HepG2 (cell line): ENCODE results near the gene UNC5C. TPM values are rescaled to one million over a fixed set of nuclear protein-coding genes. Genes with fewer than 3 reads are reported as not detected.
A peak's percentile ranks its signal among the peaks of the same experiment; 100 is the strongest.

Experiments used
- ATAC-seq: fragments of 200-7000 bp; cut with Tn5 transposase; 3 replicates; pipeline ENCODE4 v1.9.1; 2020; ENCODE audit warnings: mild to moderate bottlenecking, moderate library complexity
- BruUV-seq: library from RNA; stranded (reverse); fragments of 400-500 nt; replicated peaks from 2 replicates; lab custom pipeline; 2021; lab: Mats Ljungman, UMichigan
- CTCF ChIA-PET: fragments of 300-600 bp; formaldehyde crosslinking; extraction: SDS; loops from one replicate; lab custom pipeline; 2021; ENCODE audit warnings: low total read pairs, inconsistent platforms, low intra/inter-chr PET ratio; lab: Yijun Ruan, JAX
- POLR2A ChIA-PET: fragments of 350-600 bp; sonication (Branson Sonifier 250); formaldehyde crosslinking; loops from one replicate; lab custom pipeline; 2020; ENCODE audit warnings: antibody characterized with exemption, inconsistent platforms; lab: Yijun Ruan, JAX
- DNase-seq: peaks from one replicate; pipeline ENCODE4 v3.0.0-alpha.2; 2015; ENCODE audit warnings: low spot score
- FAIRE-seq: peaks from 3 replicates; lab custom pipeline; 2011; peaks lifted over from hg19 to GRCh38; lab: Jason Lieb, UNC
- H2AFZ ChIP-seq: one replicate; pipeline ENCODE4 v1.6.1; 2011; ENCODE audit warnings: low read length, inconsistent platforms
- H3K27ac ChIP-seq: fragments of 300-600 bp; 3 replicates; pipeline ENCODE4 v1.8.0; 2011; ENCODE audit warnings: mixed run types, mild to moderate bottlenecking, mixed read lengths, low read length, inconsistent platforms; ENCODE audit not compliant: insufficient read depth; ENCODE audit errors: extremely low read length
- H3K27me3 ChIP-seq, 2 experiments: fragments of 200-600 bp in 1 of 2; 2 replicates in 1 of 2; 3 replicates in 1 of 2; pipeline versions ENCODE4 v1.6.0 to v1.8.0; 2011; ENCODE audit warnings: low read length in 2 of 2, mild to moderate bottlenecking in 2 of 2, moderate library complexity in 2 of 2, inconsistent platforms in 1 of 2; ENCODE audit not compliant: insufficient read depth in 2 of 2, control insufficient read depth in 1 of 2
- H3K36me3 ChIP-seq, 2 experiments: fragments of 200-600 bp in 1 of 2; replicated peaks in 1 of 2; 2 replicates in 1 of 2; 3 replicates in 1 of 2; pipeline versions ENCODE4 v1.5.1 to v1.8.0; 2011; ENCODE audit warnings: low read length in 2 of 2, inconsistent platforms in 1 of 2; ENCODE audit not compliant: insufficient read depth in 2 of 2, control insufficient read depth in 1 of 2
- H3K4me1 ChIP-seq: 2 replicates; pipeline ENCODE4 v1.5.1; 2012; ENCODE audit warnings: low read length, inconsistent platforms; ENCODE audit not compliant: insufficient read depth
- H3K4me2 ChIP-seq: 2 replicates; pipeline ENCODE4 v1.6.0; 2011; ENCODE audit warnings: low read depth, low read length, inconsistent platforms
- H3K4me3 ChIP-seq, 3 experiments: fragments of 200-600 bp in 1 of 3; sonication (generic), shearing (Covaris generic) in 1 of 3; replicated peaks in 1 of 3; 2 replicates each; pipeline ENCODE4 v1.5.1; 2011 to 2016; ENCODE audit warnings: low read length in 3 of 3, inconsistent platforms in 2 of 3, low read depth in 2 of 3, mild to moderate bottlenecking in 2 of 3, control low read depth in 1 of 3, mixed read lengths in 1 of 3; ENCODE audit not compliant: insufficient read depth in 1 of 3
- H3K79me2 ChIP-seq: one replicate; pipeline ENCODE4 v1.6.1; 2011; ENCODE audit warnings: low read length, inconsistent platforms; ENCODE audit not compliant: insufficient read depth
- H3K9ac ChIP-seq: 2 replicates; pipeline ENCODE4 v1.6.0; 2011; ENCODE audit warnings: mild to moderate bottlenecking, low read depth, low read length, inconsistent platforms; ENCODE audit not compliant: insufficient read depth
- H3K9me3 ChIP-seq: 2 replicates; pipeline ENCODE4 v1.5.1; 2012; ENCODE audit warnings: mild to moderate bottlenecking, low read length
- H4K20me1 ChIP-seq: 2 replicates; pipeline ENCODE4 v1.6.0; 2011; ENCODE audit warnings: inconsistent platforms, mild to moderate bottlenecking, low read length, moderate library complexity; ENCODE audit not compliant: insufficient read depth
- ATF6 ChIP-seq: sonication (generic); formaldehyde crosslinking; conservative IDR thresholded peaks from 2 replicates; pipeline ENCODE4 v1.4.0; 2020; ENCODE audit warnings: missing genetic modification reagents
- CBX1 ChIP-seq: IDR thresholded peaks from one replicate; pipeline ENCODE4 v1.6.1; 2016; ENCODE audit warnings: antibody characterized with exemption, low read depth
- KLF9 ChIP-seq: IDR thresholded peaks from 2 replicates; pipeline ENCODE4 v1.6.1; 2016; ENCODE audit warnings: low read depth
- RBAK ChIP-seq: sonication (generic); formaldehyde crosslinking; IDR thresholded peaks from 2 replicates; pipeline ENCODE4 v1.5.1; 2020; ENCODE audit warnings: mild to moderate bottlenecking, missing genetic modification reagents
- RFXANK ChIP-seq: IDR thresholded peaks from 2 replicates; pipeline ENCODE4 v1.6.1; 2016
- STAG1 ChIP-seq: sonication (generic); formaldehyde crosslinking; IDR thresholded peaks from 2 replicates; pipeline ENCODE4 v1.4.0; 2020; ENCODE audit warnings: missing genetic modification reagents
- TEAD3 ChIP-seq: optimal IDR thresholded peaks from 2 replicates; pipeline ENCODE3; 2016; ENCODE audit warnings: borderline replicate concordance
- ZNF558 ChIP-seq: sonication (generic); formaldehyde crosslinking; IDR thresholded peaks from 2 replicates; pipeline ENCODE4 v1.9.0; 2022; ENCODE audit warnings: mild to moderate bottlenecking, missing genetic modification reagents, borderline replicate concordance
- ZNF644 ChIP-seq: IDR thresholded peaks from 2 replicates; pipeline ENCODE4 v1.6.1; 2016; ENCODE audit warnings: low read depth
- WGBS: methylation state at CpG from one replicate; pipeline ENCODE4 v1.1.6; 2017; ENCODE audit warnings: low lambda C conversion rate; 5-methylcytosine and 5-hydroxymethylcytosine counted together
- in situ Hi-C: cut with HindIII; loops from 2 replicates; pipeline ENCODE4 v1.10.0; 2017; ENCODE audit warnings: low pct_unique_long_range_greater_than_20kb; ENCODE audit not compliant: extremely low pct_ligation_motif_present
- intact Hi-C: fragments of 100-400 bp; cut with micrococcal nuclease; formaldehyde crosslinking; loops from one replicate; pipeline ENCODE4 v1.10.0; 2022; ENCODE audit not compliant: unreplicated experiment
- polyA plus RNA-seq, 8 experiments: library from polyadenylated mRNA; depleted of rRNA in 3 of 8; stranded (reverse) in 7 of 8; unstranded in 1 of 8; fragments of >200 nt; fragmentation: Illumina TruSeq in 4 of 8; extraction: Trizol in 4 of 8; gene quantifications; 2 replicates each; pipeline versions ENCODE4 v1.2.1 to v1.2.3, GENCODE V29; 2011 to 2016; ENCODE audit warnings: low read depth in 4 of 8, missing spikeins in 1 of 8, mixed read lengths in 1 of 8; ENCODE audit not compliant: insufficient read depth in 1 of 8
- total RNA-seq, 5 experiments: library from RNA; depleted of rRNA; stranded (reverse); fragments of >200 nt; fragmentation: Illumina TruSeq; extraction: Trizol; gene quantifications; 2 replicates each; pipeline ENCODE4 v1.2.3, GENCODE V29; 2016; ENCODE audit warnings: low read depth in 1 of 5
- TF ChIP-seq, protein P1 (sequence below): sonication (generic); formaldehyde crosslinking; IDR thresholded peaks from 2 replicates; pipeline ENCODE4 v1.5.0; 2020; ENCODE audit warnings: mild to moderate bottlenecking, missing genetic modification reagents, moderate library complexity
- TF ChIP-seq, protein P2 (sequence below): sonication (generic); formaldehyde crosslinking; conservative IDR thresholded peaks from 2 replicates; pipeline ENCODE4 v1.4.0; 2020; ENCODE audit warnings: missing genetic modification reagents
- TF ChIP-seq, protein P3 (sequence below): IDR thresholded peaks from 2 replicates; pipeline ENCODE4 v1.6.1; 2018; ENCODE audit warnings: missing genetic modification reagents

Gene UNC5C
- total and polyA plus RNA-seq, 2 of the 13 experiments (the other 11 are each of a cell fraction or from before 2014, with no cell fraction given): not detected

GRCh38 chr4:95510145-95510544 is 38.6 kb downstream of the UNC5C start:
- no peaks in the 10 kb centered on the region for H3K79me2 ChIP-seq
- H3K4me3 ChIP-seq: no peak overlapping the region
- no peak overlapping the region for H2AFZ ChIP-seq
- intact Hi-C loops: loop anchor here (5.0 kb wide), 1 partner anchor 343 kb away; no protein-coding TSS in a partner anchor
- H3K4me2 ChIP-seq: no peak overlapping the region
- no peak overlapping the region for H3K9ac ChIP-seq
- H3K27me3 ChIP-seq: no peaks in the 10 kb centered on the region
- ChIA-PET POLR2A (no interaction called here), CTCF (no interaction called here)
- in situ Hi-C loops: no loop called here
- no peaks in the 10 kb centered on the region for H3K4me1 ChIP-seq
- WGBS: 2% methylated on average over 2 of the region's 2 CpGs
- no peaks in the 10 kb centered on the region for H3K36me3 ChIP-seq
- TF ChIP-seq, protein P1, sequence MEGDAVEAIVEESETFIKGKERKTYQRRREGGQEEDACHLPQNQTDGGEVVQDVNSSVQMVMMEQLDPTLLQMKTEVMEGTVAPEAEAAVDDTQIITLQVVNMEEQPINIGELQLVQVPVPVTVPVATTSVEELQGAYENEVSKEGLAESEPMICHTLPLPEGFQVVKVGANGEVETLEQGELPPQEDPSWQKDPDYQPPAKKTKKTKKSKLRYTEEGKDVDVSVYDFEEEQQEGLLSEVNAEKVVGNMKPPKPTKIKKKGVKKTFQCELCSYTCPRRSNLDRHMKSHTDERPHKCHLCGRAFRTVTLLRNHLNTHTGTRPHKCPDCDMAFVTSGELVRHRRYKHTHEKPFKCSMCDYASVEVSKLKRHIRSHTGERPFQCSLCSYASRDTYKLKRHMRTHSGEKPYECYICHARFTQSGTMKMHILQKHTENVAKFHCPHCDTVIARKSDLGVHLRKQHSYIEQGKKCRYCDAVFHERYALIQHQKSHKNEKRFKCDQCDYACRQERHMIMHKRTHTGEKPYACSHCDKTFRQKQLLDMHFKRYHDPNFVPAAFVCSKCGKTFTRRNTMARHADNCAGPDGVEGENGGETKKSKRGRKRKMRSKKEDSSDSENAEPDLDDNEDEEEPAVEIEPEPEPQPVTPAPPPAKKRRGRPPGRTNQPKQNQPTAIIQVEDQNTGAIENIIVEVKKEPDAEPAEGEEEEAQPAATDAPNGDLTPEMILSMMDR: peak; percentile 30
- TF ChIP-seq ZNF644 (CRISPR knock-in tag) (no peak), STAG1 (CRISPR knock-in tag) (peak; percentile 37), ATF6 (CRISPR knock-in tag) (no peak)
- H4K20me1 ChIP-seq: no peaks in the 10 kb centered on the region
- FAIRE-seq (no peak), DNase-seq (peak; percentile 2), ATAC-seq (peak; percentile 53; the same call in 1 of the 3 replicates)
- no peak overlapping the region for H3K27ac ChIP-seq
- BruUV-seq: no TSS peak
- H3K9me3 ChIP-seq: no peaks in the 10 kb centered on the region

- intact Hi-C loops: no loop called here
- ATAC-seq (no peak), FAIRE-seq (no peak), DNase-seq (no peak)
- in situ Hi-C loops: no loop called here
- 2% methylated on average over 1 of the region's 1 CpG for WGBS
- Histone ChIP-seq H3K79me2 (no peaks in the 10 kb centered on the region), H3K36me3 (no peaks in the 10 kb centered on the region), H3K4me1 (no peaks in the 10 kb centered on the region), H3K27me3 (no peaks in the 10 kb centered on the region), H3K4me2 (no peak overlapping the region), H3K9me3 (no peaks in the 10 kb centered on the region), H3K9ac (no peak overlapping the region), H4K20me1 (no peaks in the 10 kb centered on the region), H2AFZ (no peak overlapping the region), H3K27ac (no peak overlapping the region), H3K4me3 (no peak overlapping the region)
- ChIA-PET POLR2A (no interaction called here), CTCF (no interaction called here)
- BruUV-seq: no TSS peak
- TF ChIP-seq ZNF558 (CRISPR knock-in tag): no peak
- no peak for TF ChIP-seq CBX1
- TF ChIP-seq RFXANK (CRISPR knock-in tag): no peak
- no peak for TF ChIP-seq RBAK (CRISPR knock-in tag)
- TF ChIP-seq TEAD3 (CRISPR knock-in tag): no peak
- TF ChIP-seq, protein P2, sequence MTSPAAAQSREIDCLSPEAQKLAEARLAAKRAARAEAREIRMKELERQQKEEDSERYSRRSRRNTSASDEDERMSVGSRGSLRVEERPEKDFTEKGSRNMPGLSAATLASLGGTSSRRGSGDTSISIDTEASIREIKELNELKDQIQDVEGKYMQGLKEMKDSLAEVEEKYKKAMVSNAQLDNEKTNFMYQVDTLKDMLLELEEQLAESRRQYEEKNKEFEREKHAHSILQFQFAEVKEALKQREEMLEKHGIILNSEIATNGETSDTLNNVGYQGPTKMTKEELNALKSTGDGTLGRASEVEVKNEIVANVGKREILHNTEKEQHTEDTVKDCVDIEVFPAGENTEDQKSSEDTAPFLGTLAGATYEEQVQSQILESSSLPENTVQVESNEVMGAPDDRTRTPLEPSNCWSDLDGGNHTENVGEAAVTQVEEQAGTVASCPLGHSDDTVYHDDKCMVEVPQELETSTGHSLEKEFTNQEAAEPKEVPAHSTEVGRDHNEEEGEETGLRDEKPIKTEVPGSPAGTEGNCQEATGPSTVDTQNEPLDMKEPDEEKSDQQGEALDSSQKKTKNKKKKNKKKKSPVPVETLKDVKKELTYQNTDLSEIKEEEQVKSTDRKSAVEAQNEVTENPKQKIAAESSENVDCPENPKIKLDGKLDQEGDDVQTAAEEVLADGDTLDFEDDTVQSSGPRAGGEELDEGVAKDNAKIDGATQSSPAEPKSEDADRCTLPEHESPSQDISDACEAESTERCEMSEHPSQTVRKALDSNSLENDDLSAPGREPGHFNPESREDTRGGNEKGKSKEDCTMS (CRISPR knock-in tag): no peak
- TF ChIP-seq, protein P3, sequence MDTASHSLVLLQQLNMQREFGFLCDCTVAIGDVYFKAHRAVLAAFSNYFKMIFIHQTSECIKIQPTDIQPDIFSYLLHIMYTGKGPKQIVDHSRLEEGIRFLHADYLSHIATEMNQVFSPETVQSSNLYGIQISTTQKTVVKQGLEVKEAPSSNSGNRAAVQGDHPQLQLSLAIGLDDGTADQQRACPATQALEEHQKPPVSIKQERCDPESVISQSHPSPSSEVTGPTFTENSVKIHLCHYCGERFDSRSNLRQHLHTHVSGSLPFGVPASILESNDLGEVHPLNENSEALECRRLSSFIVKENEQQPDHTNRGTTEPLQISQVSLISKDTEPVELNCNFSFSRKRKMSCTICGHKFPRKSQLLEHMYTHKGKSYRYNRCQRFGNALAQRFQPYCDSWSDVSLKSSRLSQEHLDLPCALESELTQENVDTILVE (CRISPR knock-in tag): no peak
- no peak for TF ChIP-seq KLF9
Measured at GRCh38 chr4:95508421-95508820, 40.4 kb downstream of the UNC5C start.
